ENCODE results near the gene CPN2. TPM values are rescaled to one million over a fixed set of nuclear protein-coding genes. Genes with fewer than 3 reads are reported as not detected.

Gene CPN2
- total RNA-seq, 8 experiments from 2014 or later, result 0.08 to 0.47 (median 0.15) TPM; not detected in 3

- WGBS, 10 experiments, result 50 to 100% (median 92%) methylated on average over 1 to 6 of the region's 8 CpGs; no CpG with 5 or more reads in 6 of the 10 experiments
- in situ Hi-C loops (cut with MboI; ENCODE audit: low pct_unique_long_range_greater_than_20kb in 2 of 9, low sequenced_read_pairs in 9 of 9, unreplicated experiment in 9 of 9), result no loop called here
- H3K4me3 ChIP-seq, result no peak overlapping the region
- H3K27ac ChIP-seq, result no peak overlapping the region
- ATAC-seq (replicated peaks in 6 of 8), result no peak
- peaks cover 0 to 8% of the 10 kb centered on the region in 2 donors for H3K4me1 ChIP-seq (replicated peaks in 1 of 2)
Observed at GRCh38 chr3:194387926-194388418, 36.8 kb upstream of the CPN2 start.

DNA sequence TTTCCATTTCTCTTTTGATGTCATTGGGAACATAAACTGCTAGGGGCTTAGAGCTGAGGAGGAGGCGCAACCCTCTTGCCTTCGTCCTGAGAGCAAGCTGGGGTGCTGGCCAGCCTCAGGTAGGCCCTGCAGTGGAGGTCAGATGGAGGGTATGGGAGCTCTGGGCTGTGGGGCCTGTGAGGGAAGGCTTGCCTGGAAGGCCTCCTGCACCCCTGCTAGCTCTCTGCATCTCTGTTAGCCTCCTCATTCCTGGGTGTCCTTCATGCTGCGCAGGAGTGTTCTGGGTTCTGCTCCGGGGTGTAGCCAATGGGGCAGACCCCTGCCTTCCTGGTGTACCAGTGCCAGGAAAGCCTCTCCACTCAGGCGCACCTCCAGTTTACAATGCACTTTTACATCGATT, 36.1 kb upstream of the CPN2 start:
- 73 to 100% (median 94%) methylated on average over 1 to 4 of the region's 6 CpGs; no CpG with 5 or more reads in 2 of the 10 experiments for WGBS, 10 experiments
- Histone ChIP-seq H3K27ac (no peak overlapping the region), H3K4me3 (no peak overlapping the region), H3K4me1 (replicated peaks in 1 of 2) (peaks cover 0 to 13% of the 10 kb centered on the region in 2 donors)
- no peak for ATAC-seq (replicated peaks in 6 of 8)
- in situ Hi-C loops (cut with MboI; ENCODE audit: low pct_unique_long_range_greater_than_20kb in 2 of 9, low sequenced_read_pairs in 9 of 9, unreplicated experiment in 9 of 9), result no loop called here

DNA sequence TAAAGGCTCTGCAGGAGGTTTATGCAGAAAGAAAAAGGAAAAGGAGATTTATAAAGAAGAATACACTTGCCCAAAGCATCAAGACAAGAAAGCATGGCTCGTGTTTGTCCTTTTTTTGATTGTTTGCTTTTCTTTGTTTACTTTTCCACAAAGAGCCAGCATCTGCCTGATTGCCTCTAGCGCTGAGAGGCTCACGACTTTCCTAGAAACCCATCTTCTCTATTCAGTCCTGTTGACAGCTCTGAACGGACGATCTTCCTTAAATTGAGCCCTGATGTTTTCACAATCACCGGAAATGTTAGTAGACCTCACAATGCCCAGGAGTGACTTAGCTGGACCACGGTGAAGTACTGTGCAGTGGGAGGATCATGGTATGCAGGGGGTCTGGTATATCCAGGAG, 35.5 kb upstream of the CPN2 start:
- in situ Hi-C loops (cut with MboI; ENCODE audit: low pct_unique_long_range_greater_than_20kb in 2 of 9, low sequenced_read_pairs in 9 of 9, unreplicated experiment in 9 of 9), result no loop called here
- WGBS, 10 experiments, result 7 to 67% (median 36%) methylated on average over 1 to 7 of the region's 7 CpGs; no CpG with 5 or more reads in 1 of the 10 experiments
- ATAC-seq (replicated peaks in 6 of 8), result peak in 4 of 8 experiments; percentile 19 to 73 (median 32)
- Histone ChIP-seq H3K27ac (no peak overlapping the region), H3K4me3 (no peak overlapping the region), H3K4me1 (replicated peaks in 1 of 2) (peaks cover 0 to 14% of the 10 kb centered on the region in 2 donors)

DNA sequence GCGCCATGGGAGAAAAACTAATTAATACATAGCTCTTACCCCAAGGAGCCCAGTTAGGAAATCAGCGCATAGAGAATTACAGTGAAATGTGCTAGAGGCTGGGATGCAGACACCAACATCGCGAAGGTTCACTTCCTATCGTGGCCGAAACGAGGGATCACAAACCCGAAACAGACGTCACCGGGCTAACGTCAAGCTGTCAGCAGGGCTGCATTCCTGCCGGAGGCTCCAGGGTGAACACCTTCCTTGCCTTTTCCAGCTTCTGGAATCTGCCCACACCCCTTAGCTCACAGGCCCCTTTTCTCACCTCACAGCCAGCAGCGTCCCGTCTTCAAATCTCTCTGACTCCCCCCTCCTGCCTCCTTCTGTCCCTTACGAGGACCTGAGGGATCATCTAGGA, 34.9 kb upstream of the CPN2 start:
- H3K4me3 ChIP-seq, result no peak overlapping the region
- WGBS, 10 experiments, result 50 to 100% (median 93%) methylated on average over 1 to 11 of the region's 15 CpGs; no CpG with 5 or more reads in 1 of the 10 experiments
- no peak for ATAC-seq (replicated peaks in 6 of 8)
- peaks cover 0 to 14% of the 10 kb centered on the region in 2 donors for H3K4me1 ChIP-seq (replicated peaks in 1 of 2)
- in situ Hi-C loops (cut with MboI; ENCODE audit: low pct_unique_long_range_greater_than_20kb in 2 of 9, low sequenced_read_pairs in 9 of 9, unreplicated experiment in 9 of 9), result no loop called here
- no peak overlapping the region for H3K27ac ChIP-seq

DNA sequence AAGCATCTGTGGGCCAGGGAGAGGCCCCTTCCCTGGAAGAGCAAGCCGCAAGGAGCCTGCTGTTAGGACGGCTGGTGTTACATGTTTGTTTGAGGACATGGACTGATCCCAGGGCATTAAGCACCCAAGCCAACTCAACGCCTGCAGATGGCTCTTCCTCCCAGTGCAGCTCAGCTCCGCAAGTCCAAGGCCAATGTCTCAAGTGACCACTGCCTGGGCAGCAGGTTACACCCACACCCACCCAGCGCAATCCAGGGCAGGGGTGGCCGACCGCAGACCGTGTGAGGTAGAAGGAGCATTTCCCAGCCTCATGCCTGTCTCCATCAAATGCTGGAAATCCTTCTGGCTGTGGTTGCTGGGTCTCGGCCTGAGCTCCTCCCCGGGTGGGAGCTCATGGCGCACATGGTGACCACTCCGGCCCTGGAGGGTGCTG, 33.5 kb upstream of the CPN2 start:
- Histone ChIP-seq H3K4me3 (no peak overlapping the region), H3K27ac (no peak overlapping the region), H3K4me1 (replicated peaks in 1 of 2) (peaks cover 13 to 18% of the 10 kb centered on the region in 2 donors)
- ATAC-seq (replicated peaks in 6 of 8), result no peak
- in situ Hi-C loops (cut with MboI; ENCODE audit: low pct_unique_long_range_greater_than_20kb in 2 of 9, low sequenced_read_pairs in 9 of 9, unreplicated experiment in 9 of 9), result no loop called here
- 60 to 100% (median 79%) methylated on average over 1 to 9 of the region's 12 CpGs; no CpG with 5 or more reads in 4 of the 10 experiments for WGBS, 10 experiments

DNA sequence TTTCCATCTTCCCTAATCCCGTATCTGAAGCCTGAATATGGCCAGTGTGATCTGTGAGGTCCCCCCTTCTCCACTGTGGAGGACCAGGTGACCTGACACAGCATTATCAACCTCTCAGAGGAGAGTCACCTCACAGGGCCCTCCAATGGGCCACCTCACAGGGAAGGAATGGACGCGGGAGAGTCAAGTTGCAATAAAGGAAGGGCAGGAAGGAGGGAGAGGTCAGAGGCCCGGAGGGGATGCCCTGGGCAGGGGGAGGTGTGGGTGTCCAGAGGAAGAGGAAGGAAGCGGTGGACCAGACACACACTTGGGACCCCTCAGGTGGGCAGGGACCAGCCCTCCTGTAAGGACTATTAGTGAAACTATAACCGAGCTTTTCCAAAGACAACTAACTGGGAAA, 33.0 kb upstream of the CPN2 start:
- Histone ChIP-seq H3K4me3 (no peak overlapping the region), H3K27ac (no peak overlapping the region), H3K4me1 (replicated peaks in 1 of 2) (peaks cover 17 to 18% of the 10 kb centered on the region in 2 donors)
- WGBS, 10 experiments, result 80 to 100% (median 100%) methylated on average over 1 to 2 of the region's 6 CpGs; no CpG with 5 or more reads in 5 of the 10 experiments
- in situ Hi-C loops (cut with MboI; ENCODE audit: low pct_unique_long_range_greater_than_20kb in 2 of 9, low sequenced_read_pairs in 9 of 9, unreplicated experiment in 9 of 9), result no loop called here
- no peak for ATAC-seq (replicated peaks in 6 of 8)

DNA sequence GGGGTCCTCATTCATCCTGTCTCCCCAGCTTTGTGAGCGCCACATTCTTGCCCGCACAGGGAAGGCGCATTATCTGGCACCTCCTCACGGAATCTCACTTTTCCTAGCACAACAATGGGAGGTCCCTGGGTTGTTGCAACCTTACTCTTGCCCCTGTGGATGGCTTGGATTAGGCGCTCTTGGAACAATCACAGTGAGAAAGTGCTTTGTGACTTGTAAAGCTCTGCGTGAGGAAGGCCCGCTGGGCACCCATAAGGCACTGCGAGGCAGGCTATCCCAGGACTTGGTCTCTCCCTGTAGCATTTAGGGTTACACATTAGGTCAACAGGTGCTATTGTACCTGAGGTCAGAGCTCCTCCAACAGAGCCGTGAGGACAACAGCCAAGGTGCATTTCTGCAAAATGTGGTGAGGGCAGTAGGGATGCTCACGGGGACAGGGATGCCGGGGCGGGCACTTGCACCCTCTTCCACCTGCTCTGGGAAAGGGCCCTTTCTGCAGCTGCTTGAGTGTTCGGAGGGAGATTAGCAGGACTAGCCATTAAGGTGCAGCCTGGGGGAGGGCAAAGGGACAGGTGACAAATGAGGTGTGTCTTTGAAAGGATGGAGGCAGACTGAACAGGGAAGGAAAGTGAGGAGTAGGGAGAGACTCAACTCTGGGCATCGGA, 32.3 kb upstream of the CPN2 start:
- no peak overlapping the region for H3K4me3 ChIP-seq
- 80 to 100% (median 88%) methylated on average over 1 to 5 of the region's 14 CpGs; no CpG with 5 or more reads in 3 of the 10 experiments for WGBS, 10 experiments
- no peak for ATAC-seq (replicated peaks in 6 of 8)
- in situ Hi-C loops (cut with MboI; ENCODE audit: low pct_unique_long_range_greater_than_20kb in 2 of 9, low sequenced_read_pairs in 9 of 9, unreplicated experiment in 9 of 9), result no loop called here
- peaks cover 18% of the 10 kb centered on the region in 2 donors for H3K4me1 ChIP-seq (replicated peaks in 1 of 2)
- no peak overlapping the region for H3K27ac ChIP-seq

DNA sequence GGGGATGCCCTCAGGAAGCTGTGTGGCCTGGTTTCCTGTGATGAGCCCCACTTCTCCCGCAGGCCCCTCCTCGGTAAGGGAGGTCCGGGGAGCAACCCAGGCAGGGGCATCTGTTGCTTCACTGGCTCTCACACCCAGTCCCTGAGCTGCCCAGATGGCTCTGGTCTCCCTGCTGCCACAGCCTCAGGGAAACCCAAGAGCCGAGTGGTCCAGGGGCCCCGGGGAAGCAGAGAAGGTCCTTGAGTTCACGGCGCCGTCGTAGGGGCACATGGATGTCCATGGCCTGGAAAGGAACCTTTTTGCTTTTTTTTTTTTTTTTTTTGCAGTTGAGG, 31.7 kb upstream of the CPN2 start:
- in situ Hi-C loops (cut with MboI; ENCODE audit: low pct_unique_long_range_greater_than_20kb in 2 of 9, low sequenced_read_pairs in 9 of 9, unreplicated experiment in 9 of 9), result no loop called here
- Histone ChIP-seq H3K4me3 (no peak overlapping the region), H3K27ac (no peak overlapping the region), H3K4me1 (replicated peaks in 1 of 2) (peaks cover 18% of the 10 kb centered on the region in 2 donors)
- 47 to 100% (median 90%) methylated on average over 1 to 6 of the region's 9 CpGs; no CpG with 5 or more reads in 5 of the 10 experiments for WGBS, 10 experiments
- no peak for ATAC-seq (replicated peaks in 6 of 8)

DNA sequence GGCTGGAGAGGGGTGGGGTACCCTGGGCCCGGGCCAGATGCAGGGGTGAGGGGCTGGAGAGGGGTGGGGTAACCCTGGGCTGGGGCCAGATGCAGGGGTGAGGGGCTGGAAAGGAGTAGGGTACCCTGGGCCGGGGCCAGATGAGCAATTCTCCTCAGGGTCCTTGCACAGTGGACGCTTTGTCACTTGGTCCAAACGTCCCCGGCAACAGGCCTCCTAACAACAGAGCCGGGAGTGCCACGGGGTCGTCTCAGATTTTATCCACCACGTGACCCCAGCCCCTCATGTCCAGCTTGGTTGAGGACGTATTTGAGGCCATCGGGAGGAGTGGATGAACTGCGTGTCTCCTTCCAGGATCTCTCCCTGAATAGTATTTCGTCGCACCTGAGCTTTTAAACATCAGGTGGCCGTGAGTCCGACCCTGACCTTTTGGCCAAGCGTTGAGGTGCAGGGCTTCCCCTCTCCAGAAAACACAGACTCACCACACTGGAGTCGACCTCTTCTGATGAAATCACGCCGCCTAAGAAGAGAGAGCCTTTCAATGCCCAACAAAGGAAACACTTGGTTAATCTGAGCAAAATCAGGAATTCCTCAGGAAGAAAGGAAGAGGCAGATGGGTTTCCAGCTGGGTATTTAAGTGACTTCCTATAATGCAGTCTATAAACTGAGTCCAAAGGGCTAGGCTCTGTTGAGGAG, 31.2 kb upstream of the CPN2 start:
- H3K4me3 ChIP-seq, result no peak overlapping the region
- H3K27ac ChIP-seq, result no peak overlapping the region
- ATAC-seq (replicated peaks in 6 of 8), result no peak
- peaks cover 18% of the 10 kb centered on the region in 2 donors for H3K4me1 ChIP-seq (replicated peaks in 1 of 2)
- in situ Hi-C loops (cut with MboI; ENCODE audit: low pct_unique_long_range_greater_than_20kb in 2 of 9, low sequenced_read_pairs in 9 of 9, unreplicated experiment in 9 of 9), result no loop called here
- 40 to 83% (median 72%) methylated on average over 1 to 13 of the region's 20 CpGs; no CpG with 5 or more reads in 5 of the 10 experiments for WGBS, 10 experiments

DNA sequence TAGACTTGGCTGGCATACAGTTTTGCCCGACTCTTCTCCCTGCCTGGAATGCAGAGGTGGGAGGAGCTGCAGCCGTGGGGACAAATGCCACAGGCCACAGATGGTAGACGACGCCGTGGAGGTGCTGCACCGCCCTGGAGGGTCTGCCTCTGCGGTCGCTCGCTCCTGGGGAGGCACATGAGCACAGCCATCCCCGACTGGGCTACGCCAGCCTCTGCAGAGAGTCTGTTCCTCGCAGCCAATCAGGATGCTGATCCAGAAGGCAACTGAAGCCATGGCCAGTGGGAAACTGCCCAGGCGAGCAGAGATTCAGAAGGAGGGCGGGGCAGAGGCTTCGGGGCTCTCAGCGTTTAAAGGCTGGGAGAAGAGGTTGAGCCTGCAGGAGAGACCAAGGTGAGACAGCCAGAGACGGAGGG, 30.3 kb upstream of the CPN2 start:
- WGBS, 10 experiments, result 20 to 89% (median 80%) methylated on average over 1 to 7 of the region's 17 CpGs; no CpG with 5 or more reads in 5 of the 10 experiments
- ATAC-seq (replicated peaks in 6 of 8), result peak in 2 of 8 experiments; percentile 35 to 50
- Histone ChIP-seq H3K4me3 (no peak overlapping the region), H3K4me1 (replicated peaks in 1 of 2) (peaks cover 12 to 18% of the 10 kb centered on the region in 2 donors), H3K27ac (no peak overlapping the region)
- in situ Hi-C loops (cut with MboI; ENCODE audit: low pct_unique_long_range_greater_than_20kb in 2 of 9, low sequenced_read_pairs in 9 of 9, unreplicated experiment in 9 of 9), result no loop called here

- in situ Hi-C loops (cut with MboI; ENCODE audit: low pct_unique_long_range_greater_than_20kb in 2 of 9, low sequenced_read_pairs in 9 of 9, unreplicated experiment in 9 of 9), result no loop called here
- peak in 5 of 8 experiments; percentile 28 to 64 (median 43) for ATAC-seq (replicated peaks in 6 of 8)
- H3K27ac ChIP-seq, result no peak overlapping the region
- no peak overlapping the region for H3K4me3 ChIP-seq
- WGBS, 10 experiments, result 59 to 95% (median 80%) methylated on average over 1 to 7 of the region's 7 CpGs; no CpG with 5 or more reads in 3 of the 10 experiments
- peaks cover 18 to 26% of the 10 kb centered on the region in 2 donors for H3K4me1 ChIP-seq (replicated peaks in 1 of 2)
Observed at GRCh38 chr3:194380326-194380725, 29.2 kb upstream of the CPN2 start.

- WGBS, 10 experiments, result 0 to 82% (median 67%) methylated on average over 1 to 9 of the region's 9 CpGs; no CpG with 5 or more reads in 2 of the 10 experiments
- peak in 5 of 8 experiments; percentile 9 to 30 (median 24) for ATAC-seq (replicated peaks in 6 of 8)
- no peak overlapping the region for H3K4me3 ChIP-seq
- no peak overlapping the region for H3K27ac ChIP-seq
- H3K4me1 ChIP-seq (replicated peaks in 1 of 2), result peaks cover 18 to 31% of the 10 kb centered on the region in 2 donors
- in situ Hi-C loops (cut with MboI; ENCODE audit: low pct_unique_long_range_greater_than_20kb in 2 of 9, low sequenced_read_pairs in 9 of 9, unreplicated experiment in 9 of 9), result no loop called here
Observed at GRCh38 chr3:194379651-194380050, 28.5 kb upstream of the CPN2 start.

DNA sequence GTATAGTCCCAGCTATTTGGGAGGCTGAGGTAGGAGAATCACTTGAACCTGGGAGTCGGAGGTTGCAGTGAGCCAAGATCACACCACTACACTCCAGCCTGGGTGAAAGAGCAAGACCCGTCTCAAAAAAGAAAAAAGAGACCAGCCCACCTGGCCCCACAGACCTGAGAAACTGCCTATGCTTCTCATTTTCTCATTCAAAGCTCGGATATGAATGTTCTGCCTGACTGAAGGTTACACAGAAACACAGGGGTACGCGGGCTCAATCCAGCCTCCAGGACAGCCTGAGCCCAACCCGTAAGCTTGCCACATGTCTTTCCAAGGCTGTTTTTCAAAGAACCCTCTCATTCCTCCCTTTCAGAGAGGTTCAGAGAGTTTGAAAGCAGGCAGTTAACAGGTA, 28.1 kb upstream of the CPN2 start:
- H3K27ac ChIP-seq, result no peak overlapping the region
- in situ Hi-C loops (cut with MboI; ENCODE audit: low pct_unique_long_range_greater_than_20kb in 2 of 9, low sequenced_read_pairs in 9 of 9, unreplicated experiment in 9 of 9), result no loop called here
- ATAC-seq (replicated peaks in 6 of 8), result peak in 1 of 8 experiments; percentile 25
- no peak overlapping the region for H3K4me3 ChIP-seq
- 80 to 100% (median 100%) methylated on average over 1 to 6 of the region's 6 CpGs; no CpG with 5 or more reads in 4 of the 10 experiments for WGBS, 10 experiments
- peaks cover 18 to 35% of the 10 kb centered on the region in 2 donors for H3K4me1 ChIP-seq (replicated peaks in 1 of 2)
